Medulla oblongata (tissue), 1 donor: ENCODE measurements around the gene CSMD2.

ENCODE experiments used
- DNase-seq: peaks from one replicate; pipeline ENCODE4 v3.0.0-alpha.2; 2015; ENCODE audit errors: extremely low spot score

Gene CSMD2

GRCh38 chr1:33819913-33820311, 345.1 kb downstream of the CSMD2 start:
- no peak for DNase-seq

DNA sequence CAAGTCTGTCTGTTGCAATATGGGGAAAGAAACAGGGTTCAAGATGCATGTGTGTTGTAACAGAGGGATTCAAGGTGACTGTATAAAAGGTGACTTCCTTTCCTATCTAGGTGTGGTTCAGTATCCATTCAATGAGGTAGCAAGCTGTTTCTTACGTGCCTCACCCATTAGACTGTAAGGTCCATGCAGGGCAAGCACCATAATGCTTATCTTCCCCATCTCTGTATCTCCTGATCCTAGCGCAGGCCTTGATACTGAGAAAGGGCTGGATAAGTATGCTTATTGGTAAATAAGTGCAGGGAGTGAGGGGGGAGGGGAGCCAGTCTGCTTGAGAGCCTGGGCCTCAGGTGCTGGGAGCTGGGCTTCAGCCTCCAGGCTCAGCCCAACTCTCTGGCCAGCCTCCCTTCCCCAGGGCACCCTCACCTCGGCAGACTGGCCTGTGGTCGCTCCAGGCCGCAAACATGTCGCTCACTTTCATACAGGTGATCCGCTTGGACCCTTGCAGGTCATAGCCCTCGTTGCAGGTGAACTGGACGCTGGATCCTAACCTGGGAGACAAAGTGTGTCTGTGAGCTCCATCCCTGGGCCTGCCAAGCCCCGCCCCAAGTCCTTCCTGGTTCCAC, 345.6 kb downstream of the CSMD2 start:
- no peak for DNase-seq

DNA sequence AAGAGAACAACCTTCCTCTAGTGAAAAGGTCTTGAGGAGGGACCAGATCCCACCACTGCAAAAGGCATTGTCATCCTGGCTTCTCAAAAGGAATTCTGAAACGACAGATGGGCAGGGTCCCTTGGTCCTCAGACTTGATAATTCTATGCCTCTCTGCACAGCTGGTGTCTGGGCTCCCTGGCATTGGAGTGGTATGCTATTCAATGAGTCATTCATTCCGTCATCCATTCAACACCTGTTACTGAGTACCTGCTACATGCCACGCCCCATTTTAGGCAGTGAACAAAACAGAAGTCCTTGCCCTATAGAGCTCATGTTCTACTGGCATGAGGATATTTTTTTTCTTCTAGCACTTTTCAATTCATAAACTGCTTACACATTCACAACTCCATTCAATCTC, 347.0 kb downstream of the CSMD2 start:
- no peak for DNase-seq

GRCh38 chr1:33815061-33815460, 350.0 kb downstream of the CSMD2 start:
- no peak for DNase-seq

GRCh38 chr1:33814166-33814565, 350.9 kb downstream of the CSMD2 start:
- DNase-seq = no peak

DNA sequence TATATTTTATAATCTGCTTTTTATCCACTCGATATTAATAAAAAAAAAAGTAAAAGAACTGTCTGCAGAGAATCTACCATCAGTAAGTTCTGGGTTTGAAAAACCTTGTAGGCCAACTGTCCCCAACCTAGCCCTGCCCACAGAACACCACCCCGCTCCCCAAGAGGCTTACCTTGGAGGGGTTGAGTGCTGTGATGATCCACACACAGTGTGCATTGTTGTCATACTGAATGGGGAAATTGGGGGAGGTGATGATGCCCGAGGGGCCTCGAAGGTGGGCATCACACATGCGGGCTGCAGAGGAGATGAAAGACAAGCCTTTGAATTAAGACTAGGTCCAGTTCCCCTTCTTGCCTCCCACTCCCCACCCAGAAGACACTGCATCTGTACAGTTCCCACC, 354.5 kb downstream of the CSMD2 start:
- no peak for DNase-seq

DNA sequence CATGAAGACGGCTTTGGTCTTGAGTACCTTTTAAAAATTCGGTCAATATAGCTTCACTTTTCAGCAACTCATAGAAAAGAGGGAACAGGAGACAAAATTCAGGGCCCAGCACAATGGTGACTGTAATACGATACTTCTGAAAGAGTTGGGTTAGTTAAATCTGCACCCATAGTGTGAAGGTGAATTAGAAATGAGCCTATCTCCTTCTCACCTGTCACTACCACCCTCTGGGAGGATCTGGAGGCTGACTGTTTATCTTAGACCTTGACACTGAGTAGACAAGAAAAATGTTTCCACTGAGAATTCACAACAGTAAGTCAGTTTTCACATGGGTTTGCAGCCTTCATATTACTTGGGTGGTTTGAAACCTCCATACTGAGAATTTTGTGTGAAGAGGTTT, 359.0 kb downstream of the CSMD2 start:
- DNase-seq = no peak

- no peak for DNase-seq
These were observed 362.8 kb downstream of the CSMD2 start for GRCh38 chr1:33802268-33802667.

GRCh38 chr1:33797849-33798248, 367.2 kb downstream of the CSMD2 start:
- DNase-seq = no peak

- DNase-seq = no peak
These were observed 372.4 kb downstream of the CSMD2 start for GRCh38 chr1:33792651-33793050.

DNA sequence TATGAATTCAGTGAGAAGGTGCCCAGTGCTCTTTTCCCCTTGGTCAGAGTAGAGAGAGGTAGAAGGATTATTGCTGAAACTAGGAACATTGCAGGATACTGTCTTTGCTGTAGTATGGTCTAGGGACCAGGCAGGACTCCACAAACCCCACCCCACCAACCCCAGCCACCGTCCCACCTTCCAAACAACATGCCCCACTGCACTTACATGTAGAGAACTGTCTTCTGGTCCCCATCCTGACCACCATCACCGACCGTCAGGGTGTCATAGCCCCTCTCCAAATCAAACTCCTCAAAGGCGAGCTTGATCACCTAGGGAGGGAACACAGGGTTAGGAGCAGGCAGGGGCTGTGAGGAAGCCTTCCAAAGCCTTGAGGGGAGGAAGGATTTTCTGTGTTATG, 372.8 kb downstream of the CSMD2 start:
- no peak for DNase-seq

- DNase-seq = no peak
These were observed 373.8 kb downstream of the CSMD2 start for GRCh38 chr1:33791251-33791650.

- no peak for DNase-seq
These were observed 374.5 kb downstream of the CSMD2 start for GRCh38 chr1:33790577-33790976.

- DNase-seq = no peak
These were observed 380.2 kb downstream of the CSMD2 start for GRCh38 chr1:33784876-33785275.

GRCh38 chr1:33782776-33783175, 382.3 kb downstream of the CSMD2 start:
- DNase-seq = no peak

DNA sequence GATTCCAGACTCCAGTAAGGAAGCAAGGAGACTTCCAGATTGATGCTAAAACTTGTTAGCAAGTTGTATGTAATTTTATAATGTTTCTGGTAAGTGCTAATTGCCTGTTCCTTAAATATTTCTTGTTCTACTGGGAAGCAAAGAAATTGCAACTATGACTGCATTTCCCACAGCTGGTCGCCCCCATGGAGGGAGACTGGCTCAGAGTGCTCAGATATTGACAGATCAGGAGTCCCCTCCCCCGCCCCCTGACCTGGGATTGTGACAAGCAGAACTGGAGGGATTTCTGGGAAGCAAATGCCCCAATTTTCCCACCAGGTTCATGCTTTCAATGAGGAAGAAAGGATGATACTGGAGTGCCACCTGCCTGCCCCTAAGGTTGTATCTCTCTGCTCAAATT, 383.4 kb downstream of the CSMD2 start:
- no peak for DNase-seq

GRCh38 chr1:33777337-33777736, 387.7 kb downstream of the CSMD2 start:
- DNase-seq = no peak

DNA sequence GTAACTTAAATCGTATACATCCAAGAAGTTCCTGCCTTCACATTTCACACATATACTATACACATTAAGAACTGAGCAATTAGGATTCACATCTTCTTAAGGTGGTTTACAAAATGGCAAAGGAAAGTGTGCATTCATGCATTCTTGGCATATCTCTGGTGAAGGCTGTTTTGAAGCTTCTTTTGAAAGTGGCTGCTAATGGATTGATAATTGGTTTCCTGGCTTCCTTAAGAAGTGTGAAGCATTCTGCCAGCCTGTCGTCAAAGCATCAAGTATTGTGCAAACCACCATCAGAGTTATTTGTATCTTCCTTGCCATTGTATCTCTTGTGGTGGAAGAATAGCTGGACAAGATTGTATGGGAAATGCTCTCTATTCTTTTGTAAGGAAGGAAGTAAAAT, 396.2 kb downstream of the CSMD2 start:
- DNase-seq = no peak

- no peak for DNase-seq
These were observed 396.9 kb downstream of the CSMD2 start for GRCh38 chr1:33768106-33768505.

DNA sequence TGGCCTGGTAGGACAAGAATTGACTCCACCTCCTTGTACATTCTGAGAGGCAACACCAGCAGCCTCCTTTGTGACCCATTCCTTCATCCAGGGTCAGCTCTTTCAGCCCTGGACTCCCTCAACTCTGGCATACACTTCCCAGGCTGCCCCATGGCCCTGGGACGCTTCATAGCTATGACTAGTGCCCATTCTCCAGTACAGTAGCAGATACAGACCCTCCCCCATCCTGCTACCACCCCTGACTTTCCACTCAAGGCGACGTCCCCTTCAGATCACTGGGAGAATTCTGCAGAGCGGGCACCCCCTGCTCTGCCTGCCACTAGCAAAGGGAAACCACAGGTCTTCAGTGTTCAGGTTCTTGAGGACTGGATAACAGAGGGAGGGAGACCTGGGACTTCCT, 400.9 kb downstream of the CSMD2 start:
- DNase-seq = no peak

DNA sequence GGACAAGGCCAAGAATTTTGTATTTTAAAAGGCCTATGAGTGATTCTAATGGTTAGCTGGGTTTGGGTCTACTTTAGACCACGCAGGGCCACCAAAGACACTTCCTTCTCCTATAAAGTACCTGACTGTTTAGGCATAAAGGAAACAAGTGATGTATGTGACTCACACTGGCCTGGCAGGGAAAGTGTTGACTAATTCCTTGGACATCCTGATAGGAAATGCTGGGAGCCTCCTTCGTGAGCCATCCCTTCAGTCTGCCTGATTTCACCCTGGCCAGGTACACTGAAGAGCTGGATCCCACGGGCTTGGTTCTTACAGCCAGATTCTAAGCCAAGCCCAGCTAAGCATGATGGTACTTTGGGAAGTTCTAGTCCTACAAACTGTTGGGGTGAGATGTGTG, 401.6 kb downstream of the CSMD2 start:
- DNase-seq = no peak

GRCh38 chr1:33762962-33763361, 402.1 kb downstream of the CSMD2 start:
- DNase-seq = no peak

- peak; percentile 13 for DNase-seq
These were observed 402.8 kb downstream of the CSMD2 start for GRCh38 chr1:33762109-33762830.

GRCh38 chr1:33758698-33759097, 406.3 kb downstream of the CSMD2 start:
- DNase-seq = no peak
